AG04450 (cell line): ENCODE measurements around the gene MAP7D3. TPM values are rescaled to one million over a fixed set of nuclear protein-coding genes. Genes with fewer than 3 reads are reported as not detected.
"Not testable (repeated sequence)": the region's sequence is repeated elsewhere in the genome, so short reads cannot be mapped to it uniquely, and the experiment has no call there.

Experiments used
- CTCF ChIA-PET: fragments of 300-600, 350-600 bp; formaldehyde crosslinking; extraction: SDS; loops from one replicate; lab custom pipeline; 2022; ENCODE audit warnings: antibody characterized with exemption, inconsistent platforms; lab: Charles Lee
- POLR2A ChIA-PET: fragments of 350-600 bp; formaldehyde crosslinking; extraction: SDS; loops from one replicate; lab custom pipeline; 2021; ENCODE audit warnings: antibody characterized with exemption, inconsistent platforms; lab: Yijun Ruan, JAX
- DNase-seq: peaks from one replicate; pipeline ENCODE4 v3.0.0-alpha.2; 2011; ENCODE audit warnings: low read depth, low spot score
- H3K27ac ChIP-seq: one replicate; pipeline ENCODE4 v1.5.1; 2012; ENCODE audit warnings: low read depth, low read length, control low read depth
- H3K27me3 ChIP-seq: one replicate; pipeline ENCODE4 v1.6.0; 2012; ENCODE audit warnings: low read length; ENCODE audit not compliant: control insufficient read depth, insufficient read depth
- H3K4me3 ChIP-seq: 2 replicates; pipeline ENCODE4 v1.5.1; 2011; ENCODE audit warnings: mild to moderate bottlenecking, low read depth, low read length, control low read depth
- H3K9me3 ChIP-seq: 2 replicates; pipeline ENCODE4 v1.5.1; 2012; ENCODE audit warnings: low read length; ENCODE audit not compliant: control insufficient read depth, insufficient read depth
- polyA plus RNA-seq: library from polyadenylated mRNA; depleted of rRNA; stranded (reverse); fragments of >200 nt; gene quantifications from 2 replicates; pipeline ENCODE4 v1.2.3, GENCODE V29; 2011; rRNA removed
- TF ChIP-seq, protein P1 (sequence below): IDR thresholded peaks from 2 replicates; pipeline ENCODE4 v1.5.1; 2011; ENCODE audit warnings: low read depth, low read length, control low read depth, inconsistent platforms

Gene MAP7D3
- polyA plus RNA-seq, 1 experiment, result 16.6 TPM

DNA sequence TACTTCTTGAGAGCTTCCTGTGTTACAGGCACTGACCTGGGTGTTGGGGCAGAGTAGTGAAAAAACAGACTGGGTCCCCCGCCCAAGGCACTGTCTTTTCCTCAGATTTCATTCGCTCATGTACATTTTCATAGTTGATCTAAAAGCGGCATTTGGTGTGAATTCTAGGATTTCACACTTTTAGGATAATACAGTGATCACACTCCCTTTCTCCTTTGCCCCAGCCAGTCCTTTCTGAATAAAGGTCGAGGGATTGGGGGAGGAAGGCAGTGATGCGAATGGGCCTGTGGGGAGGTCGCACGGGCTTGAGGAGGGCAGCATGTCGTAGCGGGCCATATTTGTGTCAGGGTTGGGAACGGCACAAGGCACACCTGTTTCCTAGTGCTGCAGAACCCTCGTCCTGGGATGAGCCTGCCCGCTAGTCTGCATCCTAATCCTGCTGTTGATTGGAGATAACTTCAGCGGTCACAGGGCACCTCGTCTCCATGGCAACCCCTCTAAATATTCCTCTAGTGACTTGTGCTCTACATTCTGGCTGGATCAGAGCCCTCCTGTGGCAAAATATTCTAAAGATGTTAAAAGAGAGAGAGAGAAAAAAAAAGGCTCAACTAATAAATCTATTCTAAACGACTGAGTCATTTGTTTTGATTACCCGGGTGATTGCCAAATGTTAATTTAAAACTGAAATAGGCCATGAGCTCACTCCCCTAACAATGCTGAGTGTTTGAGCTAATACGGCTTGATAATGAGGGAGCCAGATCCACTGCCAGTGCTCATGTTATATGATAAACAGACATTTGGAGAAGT lies 82.1 kb downstream of the MAP7D3 start:
- Histone ChIP-seq H3K9me3 (no peaks in the 10 kb centered on the region), H3K4me3 (no peak overlapping the region), H3K27me3 (no peaks in the 10 kb centered on the region), H3K27ac (peak overlapping the region; percentile 81)
- TF ChIP-seq, protein P1, sequence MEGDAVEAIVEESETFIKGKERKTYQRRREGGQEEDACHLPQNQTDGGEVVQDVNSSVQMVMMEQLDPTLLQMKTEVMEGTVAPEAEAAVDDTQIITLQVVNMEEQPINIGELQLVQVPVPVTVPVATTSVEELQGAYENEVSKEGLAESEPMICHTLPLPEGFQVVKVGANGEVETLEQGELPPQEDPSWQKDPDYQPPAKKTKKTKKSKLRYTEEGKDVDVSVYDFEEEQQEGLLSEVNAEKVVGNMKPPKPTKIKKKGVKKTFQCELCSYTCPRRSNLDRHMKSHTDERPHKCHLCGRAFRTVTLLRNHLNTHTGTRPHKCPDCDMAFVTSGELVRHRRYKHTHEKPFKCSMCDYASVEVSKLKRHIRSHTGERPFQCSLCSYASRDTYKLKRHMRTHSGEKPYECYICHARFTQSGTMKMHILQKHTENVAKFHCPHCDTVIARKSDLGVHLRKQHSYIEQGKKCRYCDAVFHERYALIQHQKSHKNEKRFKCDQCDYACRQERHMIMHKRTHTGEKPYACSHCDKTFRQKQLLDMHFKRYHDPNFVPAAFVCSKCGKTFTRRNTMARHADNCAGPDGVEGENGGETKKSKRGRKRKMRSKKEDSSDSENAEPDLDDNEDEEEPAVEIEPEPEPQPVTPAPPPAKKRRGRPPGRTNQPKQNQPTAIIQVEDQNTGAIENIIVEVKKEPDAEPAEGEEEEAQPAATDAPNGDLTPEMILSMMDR, result 0 out of 2 replicates have a peak, but pooled peaks have one; percentile 5
- CTCF ChIA-PET, result interaction anchor here (0.7 to 2.5 kb wide), 3 partner anchors 40 to 141 kb away, joined by 4 to 10 read pairs (median 7); no protein-coding TSS in a partner anchor
- DNase-seq, result peak; percentile 90
- POLR2A ChIA-PET, result interaction anchor here (0.8 to 1.2 kb wide), 4 partner anchors 16 to 402 kb away, joined by 3 to 7 read pairs (median 4); no protein-coding TSS in a partner anchor

DNA sequence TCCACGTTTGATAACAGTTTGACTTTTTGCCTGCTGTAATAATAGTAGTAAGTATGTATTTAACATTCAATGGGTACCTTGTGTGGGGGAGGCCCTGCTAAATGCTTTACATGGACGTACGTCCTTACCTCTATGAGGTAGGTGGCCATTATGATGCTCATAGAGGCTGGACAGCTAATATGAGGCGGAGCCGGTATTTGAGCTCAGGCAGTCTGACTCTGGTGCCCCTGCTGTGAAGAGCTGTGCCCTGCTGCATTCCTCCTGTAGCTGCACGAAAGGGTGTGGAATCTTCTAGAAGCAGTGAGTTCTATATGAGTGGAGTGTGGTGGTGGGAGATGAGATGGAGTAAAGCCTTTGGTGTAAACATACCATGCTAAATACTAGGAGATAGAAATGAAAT lies 83.2 kb downstream of the MAP7D3 start:
- H3K27me3 ChIP-seq, DNase-seq, H3K27ac ChIP-seq, H3K9me3 ChIP-seq, H3K4me3 ChIP-seq, POLR2A ChIA-PET: not testable (repeated sequence)
- CTCF ChIA-PET, result interaction anchor here (0.7 kb wide), 1 partner anchor 139 kb away, joined by 4 read pairs; no protein-coding TSS in a partner anchor

- H3K9me3 ChIP-seq, result no peaks in the 10 kb centered on the region
- POLR2A ChIA-PET, result no interaction called here
- TF ChIP-seq, protein P1, result peak; percentile 50
- CTCF ChIA-PET, result interaction anchor here (0.8 to 2.7 kb wide), 8 partner anchors 9 to 141 kb away, joined by 3 to 30 read pairs (median 3); no protein-coding TSS in a partner anchor
- no peaks in the 10 kb centered on the region for H3K27me3 ChIP-seq
- no peak for DNase-seq
- no peak overlapping the region for H3K27ac ChIP-seq
- no peak overlapping the region for H3K4me3 ChIP-seq
These were observed 84.9 kb downstream of the MAP7D3 start for GRCh38 chrX:136166221-136166855.

DNA sequence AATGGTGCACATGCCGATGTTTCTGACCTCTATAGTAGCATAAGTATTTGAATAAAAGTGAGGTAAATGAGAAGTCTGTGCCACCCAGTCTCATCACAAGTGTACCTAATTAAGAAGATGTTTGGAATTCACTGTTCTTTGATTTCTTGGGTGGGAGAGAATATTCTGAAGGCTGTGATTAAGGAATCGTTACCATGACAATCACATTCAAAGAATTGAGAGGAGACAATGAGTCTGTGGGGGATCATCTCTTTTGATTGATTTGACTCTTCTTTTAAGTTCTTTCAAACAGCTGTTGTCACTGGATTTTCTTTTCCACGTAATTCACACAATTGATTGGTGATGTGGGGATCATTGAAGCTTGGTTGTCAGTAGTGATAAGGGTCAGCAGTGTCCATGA lies 85.8 kb downstream of the MAP7D3 start:
- ChIA-PET CTCF (interaction anchor here (0.5 to 2.7 kb wide), 8 partner anchors 8 to 136 kb away, joined by 3 to 30 read pairs (median 3); no protein-coding TSS in a partner anchor), POLR2A (no interaction called here)
- no peaks in the 10 kb centered on the region for H3K27me3 ChIP-seq
- TF ChIP-seq, protein P1, result no peak
- no peaks in the 10 kb centered on the region for H3K9me3 ChIP-seq
- H3K27ac ChIP-seq, result no peak overlapping the region
- no peak overlapping the region for H3K4me3 ChIP-seq
- DNase-seq, result no peak

- Histone ChIP-seq H3K27me3 (no peaks in the 10 kb centered on the region), H3K27ac (no peak overlapping the region), H3K9me3 (no peaks in the 10 kb centered on the region), H3K4me3 (no peak overlapping the region)
- POLR2A ChIA-PET, result no interaction called here
- CTCF ChIA-PET, result interaction anchor here (0.8 to 3.5 kb wide), 10 partner anchors 21 to 135 kb away, joined by 3 to 93 read pairs (median 8); no protein-coding TSS in a partner anchor
- no peak for DNase-seq
- TF ChIP-seq, protein P1, result no peak
These were observed 87.5 kb downstream of the MAP7D3 start for GRCh38 chrX:136163689-136164088.

Other genes with a start within 250 kb of the MAP7D3 start
- gene FHL1, start 103.9 kb downstream of the MAP7D3 start, polyA plus RNA-seq, result 144 and 158 TPM in 2 replicates
- not detected in 2 replicates for gene ADGRG4, start 49.6 kb upstream of the MAP7D3 start, polyA plus RNA-seq
- not detected in 2 replicates for gene BRS3, start 236.5 kb upstream of the MAP7D3 start, polyA plus RNA-seq
- 1.8 and 2.8 TPM in 2 replicates for gene HTATSF1, start 246.2 kb upstream of the MAP7D3 start, polyA plus RNA-seq